Hepatocyte (in vitro differentiated cells): ENCODE data around the gene MACROD2.

ENCODE experiments used
- EZH2 ChIP-seq: fragments of 200-600 bp; sonication (generic); IDR thresholded peaks from 2 replicates; pipeline ENCODE4 v1.6.1; 2016; ENCODE audit warnings: antibody characterized with exemption, mild to moderate bottlenecking, borderline replicate concordance
- EZH2phosphoT487 ChIP-seq: fragments of 200-600 bp; sonication (generic); IDR thresholded peaks from one replicate; pipeline ENCODE4 v1.6.1; 2018; ENCODE audit warnings: antibody characterized with exemption, mild to moderate bottlenecking, low read depth, moderate library complexity; ENCODE audit not compliant: unreplicated experiment, severe bottlenecking
- TF ChIP-seq, protein P1 (sequence below): fragments of 200-600 bp; sonication (generic); IDR thresholded peaks from 2 replicates; pipeline ENCODE4 v1.5.1; 2016; ENCODE audit warnings: antibody characterized with exemption, mild to moderate bottlenecking; ENCODE audit not compliant: poor library complexity

DNA sequence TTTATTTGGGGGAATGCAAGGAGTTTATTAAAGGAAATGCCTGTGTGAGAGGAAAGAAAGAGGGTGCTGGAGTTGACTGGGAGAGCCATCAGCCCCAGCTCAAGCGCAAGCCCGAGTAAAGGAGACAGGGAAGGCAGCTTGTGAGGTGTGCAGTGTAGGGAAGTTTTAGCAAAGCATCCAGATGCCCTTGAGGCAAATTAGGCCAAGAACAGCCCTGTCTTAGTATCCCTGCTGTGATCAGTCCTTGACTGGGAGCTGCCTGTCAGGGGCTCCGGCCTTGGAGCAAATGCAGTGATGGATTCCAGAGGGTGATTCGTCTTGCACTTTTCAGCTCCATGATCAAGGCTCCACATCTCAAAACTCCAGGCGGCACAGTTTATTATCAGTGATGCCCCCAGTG is 2016.2 kb downstream of the MACROD2 start:
- TF ChIP-seq, protein P1, sequence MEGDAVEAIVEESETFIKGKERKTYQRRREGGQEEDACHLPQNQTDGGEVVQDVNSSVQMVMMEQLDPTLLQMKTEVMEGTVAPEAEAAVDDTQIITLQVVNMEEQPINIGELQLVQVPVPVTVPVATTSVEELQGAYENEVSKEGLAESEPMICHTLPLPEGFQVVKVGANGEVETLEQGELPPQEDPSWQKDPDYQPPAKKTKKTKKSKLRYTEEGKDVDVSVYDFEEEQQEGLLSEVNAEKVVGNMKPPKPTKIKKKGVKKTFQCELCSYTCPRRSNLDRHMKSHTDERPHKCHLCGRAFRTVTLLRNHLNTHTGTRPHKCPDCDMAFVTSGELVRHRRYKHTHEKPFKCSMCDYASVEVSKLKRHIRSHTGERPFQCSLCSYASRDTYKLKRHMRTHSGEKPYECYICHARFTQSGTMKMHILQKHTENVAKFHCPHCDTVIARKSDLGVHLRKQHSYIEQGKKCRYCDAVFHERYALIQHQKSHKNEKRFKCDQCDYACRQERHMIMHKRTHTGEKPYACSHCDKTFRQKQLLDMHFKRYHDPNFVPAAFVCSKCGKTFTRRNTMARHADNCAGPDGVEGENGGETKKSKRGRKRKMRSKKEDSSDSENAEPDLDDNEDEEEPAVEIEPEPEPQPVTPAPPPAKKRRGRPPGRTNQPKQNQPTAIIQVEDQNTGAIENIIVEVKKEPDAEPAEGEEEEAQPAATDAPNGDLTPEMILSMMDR = no peak
- no peak for TF ChIP-seq EZH2
- TF ChIP-seq EZH2phosphoT487 = no peak
